Daoy (cell line): ENCODE measurements around the gene PDGFA. TPM values are rescaled to one million over a fixed set of nuclear protein-coding genes. Genes with fewer than 3 reads are reported as not detected.

Source experiments
- total RNA-seq: library from RNA; depleted of rRNA; stranded (reverse); fragments of >200 nt; shearing (Covaris generic); gene quantifications from 2 replicates; pipeline ENCODE4 v1.2.3, GENCODE V29; 2014; rRNA removed

Gene PDGFA
- total RNA-seq, 1 experiment from 2014 or later, result 23.1 TPM

Other genes starting within 250 kb of the PDGFA start
- not detected in 2 replicates for gene FOXL3, start 229.7 kb downstream of the PDGFA start, total RNA-seq
- 46.3 and 56.7 TPM in 2 replicates for gene DNAAF5, start 206.9 kb upstream of the PDGFA start, total RNA-seq
- gene PRKAR1B, start 207.4 kb upstream of the PDGFA start, total RNA-seq, result 31.8 and 32.8 TPM in 2 replicates